ENCODE measurements around the gene SPATA20.

- no peak for TF ChIP-seq CTCF (IDR thresholded peaks at IDR 0.05)
- no peak for TF ChIP-seq ZFX (IDR thresholded peaks at IDR 0.05; ENCODE audit: borderline replicate concordance)
Observed at GRCh38 chr17:50499721-50500120, 47.3 kb upstream of the SPATA20 start.
